ENCODE data around the gene OR4N5. TPM values are rescaled to one million over a fixed set of nuclear protein-coding genes. Genes with fewer than 3 reads are reported as not detected.
"Not testable (repeated sequence)": the region's sequence is repeated elsewhere in the genome, so short reads cannot be mapped to it uniquely, and the experiment has no call there.

Gene OR4N5
- total RNA-seq, 4 donors from 2014 or later, result not detected

DNA sequence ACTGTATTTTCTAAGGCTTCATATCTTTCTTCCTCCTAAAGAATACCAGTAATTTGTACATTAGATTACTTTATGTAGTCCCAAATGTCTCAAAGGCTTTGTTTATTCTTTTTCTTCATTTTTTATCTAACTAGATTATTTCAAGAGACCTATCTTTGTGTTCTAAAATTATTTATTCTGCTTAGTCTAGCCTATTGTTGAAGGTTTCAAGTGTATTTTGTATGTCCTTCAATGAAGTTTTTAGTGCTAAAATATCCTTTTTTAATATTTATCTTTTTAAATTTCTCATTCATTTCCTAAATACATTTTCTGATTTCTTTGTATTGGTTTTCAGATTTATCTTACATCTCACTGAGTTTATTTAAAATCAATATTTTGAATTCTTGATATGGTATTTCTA, 25.8 kb downstream of the OR4N5 start:
- no peak for DNase-seq (ENCODE audit: low spot score in 2 of 2)
- no peak for TF ChIP-seq EP300 (IDR thresholded peaks at IDR 0.05)
- no peak for TF ChIP-seq POLR2A (IDR thresholded peaks at IDR 0.05)
- TF ChIP-seq CTCF (IDR thresholded peaks at IDR 0.05), result no peak
- Histone ChIP-seq H3K4me3 (no peak overlapping the region), H3K27me3 (no peaks in the 10 kb centered on the region), H3K9me3 (peaks cover 0 to 32% (median 0%) of the 10 kb centered on the region in 4 donors), H3K4me1 (no peaks in the 10 kb centered on the region), H3K27ac (no peak overlapping the region), H3K36me3 (no peaks in the 10 kb centered on the region)

DNA sequence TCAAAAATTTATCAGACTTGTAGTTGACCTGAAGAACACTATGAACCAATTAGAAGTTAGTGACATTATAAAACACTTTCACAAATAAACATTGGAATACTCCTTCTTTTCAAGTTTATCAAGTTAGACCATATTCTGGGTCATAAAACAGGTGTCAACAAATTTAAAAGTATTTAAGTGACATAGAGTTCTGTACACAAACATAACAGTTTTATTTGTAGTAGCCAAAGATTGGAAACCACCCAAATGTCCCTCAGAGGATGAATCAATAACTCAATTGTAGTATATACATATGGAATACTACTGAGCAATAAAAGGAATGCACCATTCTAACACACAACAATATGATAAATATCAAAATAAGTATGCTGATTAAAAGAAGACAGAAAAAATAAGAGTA, 28.5 kb downstream of the OR4N5 start:
- DNase-seq (ENCODE audit: low spot score in 2 of 2), result no peak
- TF ChIP-seq POLR2A (IDR thresholded peaks at IDR 0.05) (no peak), EP300 (IDR thresholded peaks at IDR 0.05) (no peak), CTCF (IDR thresholded peaks at IDR 0.05) (no peak)
- no peaks in the 10 kb centered on the region for H3K27me3 ChIP-seq

GRCh38 chr14:20169852-20170251, 31.2 kb downstream of the OR4N5 start:
- not testable (repeated sequence) for H3K27me3 ChIP-seq; H3K4me3 ChIP-seq; H3K27ac ChIP-seq; DNase-seq (ENCODE audit: low spot score in 2 of 2); H3K4me1 ChIP-seq; H3K36me3 ChIP-seq
- H3K9me3 ChIP-seq, result peaks cover 0 to 18% (median 0%) of the 10 kb centered on the region in 4 donors

More for the DNA sequence above, 28.5 kb downstream of the OR4N5 start:
- no peak overlapping the region for H3K27ac ChIP-seq
- no peak overlapping the region for H3K4me3 ChIP-seq
- H3K9me3 ChIP-seq, result peaks cover 0 to 32% (median 0%) of the 10 kb centered on the region in 4 donors
- H3K36me3 ChIP-seq, result no peaks in the 10 kb centered on the region
- H3K4me1 ChIP-seq, result no peaks in the 10 kb centered on the region

DNA sequence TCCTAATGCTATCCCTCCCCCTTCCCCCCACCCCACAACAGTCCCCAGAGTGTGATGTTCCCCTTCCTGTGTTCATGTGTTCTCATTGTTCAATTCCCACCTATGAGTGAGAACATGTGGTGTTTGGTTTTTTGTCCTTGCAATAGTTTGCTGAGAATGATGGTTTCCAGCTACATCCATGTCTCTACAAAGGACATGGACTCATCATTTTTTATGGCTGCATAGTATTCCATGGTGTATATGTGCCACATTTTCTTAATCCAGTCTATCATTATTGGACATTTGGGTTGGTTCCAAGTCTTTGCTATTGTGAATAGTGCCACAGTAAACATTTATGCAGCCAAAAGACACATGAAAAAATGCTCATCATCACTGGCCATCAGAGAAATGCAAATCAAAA, 35.6 kb downstream of the OR4N5 start:
- not testable (repeated sequence) for H3K27ac ChIP-seq; H3K4me1 ChIP-seq; H3K9me3 ChIP-seq; DNase-seq (ENCODE audit: low spot score in 2 of 2); H3K27me3 ChIP-seq; H3K4me3 ChIP-seq; H3K36me3 ChIP-seq

DNA sequence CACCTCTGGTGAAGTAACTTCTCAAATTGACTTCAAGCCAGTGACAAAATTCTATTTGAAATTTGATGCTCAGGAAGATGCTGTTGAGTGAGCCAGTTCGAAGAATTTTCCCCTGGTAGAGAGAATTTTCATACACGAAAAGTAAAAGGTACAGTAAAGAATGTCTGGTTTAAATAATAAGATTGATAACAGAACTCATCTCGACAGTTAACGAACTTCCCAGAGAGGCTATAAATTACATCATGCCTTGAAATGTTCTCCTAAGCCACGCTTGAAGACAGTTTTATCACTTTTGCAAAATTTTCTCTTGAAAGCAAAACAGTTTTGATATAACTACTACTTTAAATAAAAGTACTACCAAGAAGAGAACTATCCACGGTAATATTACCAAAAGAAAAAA, 37.7 kb downstream of the OR4N5 start:
- Histone ChIP-seq H3K27me3 (no peaks in the 10 kb centered on the region), H3K4me1 (no peaks in the 10 kb centered on the region)
- WGBS, 2 donors, result 48 to 64% methylated on average over 6 of the region's 6 CpGs

GRCh38 chr14:20177433-20177974, 38.9 kb downstream of the OR4N5 start:
- H3K9me3 ChIP-seq, result peaks cover 0 to 6% (median 0%) of the 10 kb centered on the region in 4 donors
- no peaks in the 10 kb centered on the region for H3K27me3 ChIP-seq
- H3K27ac ChIP-seq, result no peak overlapping the region
- H3K4me3 ChIP-seq, result no peak overlapping the region
- TF ChIP-seq CTCF (IDR thresholded peaks at IDR 0.05), result no peak
- TF ChIP-seq EP300 (IDR thresholded peaks at IDR 0.05), result no peak
- no peak for TF ChIP-seq POLR2A (IDR thresholded peaks at IDR 0.05)
- H3K4me1 ChIP-seq, result no peaks in the 10 kb centered on the region
- DNase-seq (ENCODE audit: low spot score in 2 of 2), result no peak
- 85 to 94% methylated on average over 7 of the region's 7 CpGs for WGBS, 2 donors
- H3K36me3 ChIP-seq, result no peaks in the 10 kb centered on the region

More for the DNA sequence above, 37.7 kb downstream of the OR4N5 start:
- DNase-seq (ENCODE audit: low spot score in 2 of 2), result no peak
- no peak overlapping the region for H3K4me3 ChIP-seq
- H3K36me3 ChIP-seq, result no peaks in the 10 kb centered on the region
- no peak overlapping the region for H3K27ac ChIP-seq
- H3K9me3 ChIP-seq, result peaks cover 0 to 6% (median 0%) of the 10 kb centered on the region in 4 donors
- TF ChIP-seq EP300 (IDR thresholded peaks at IDR 0.05), result no peak
- no peak for TF ChIP-seq POLR2A (IDR thresholded peaks at IDR 0.05)
- TF ChIP-seq CTCF (IDR thresholded peaks at IDR 0.05), result no peak

Measured in tibial nerve (tissue), 4 donors.